ENCODE data around the gene KRTAP10-1. TPM values are rescaled to one million over a fixed set of nuclear protein-coding genes. Genes with fewer than 3 reads are reported as not detected.
A peak's percentile ranks its signal among the peaks of the same experiment; 100 is the strongest.

KRTAP10-1 gene
- total RNA-seq, 1 experiment from 2014 or later = not detected

DNA sequence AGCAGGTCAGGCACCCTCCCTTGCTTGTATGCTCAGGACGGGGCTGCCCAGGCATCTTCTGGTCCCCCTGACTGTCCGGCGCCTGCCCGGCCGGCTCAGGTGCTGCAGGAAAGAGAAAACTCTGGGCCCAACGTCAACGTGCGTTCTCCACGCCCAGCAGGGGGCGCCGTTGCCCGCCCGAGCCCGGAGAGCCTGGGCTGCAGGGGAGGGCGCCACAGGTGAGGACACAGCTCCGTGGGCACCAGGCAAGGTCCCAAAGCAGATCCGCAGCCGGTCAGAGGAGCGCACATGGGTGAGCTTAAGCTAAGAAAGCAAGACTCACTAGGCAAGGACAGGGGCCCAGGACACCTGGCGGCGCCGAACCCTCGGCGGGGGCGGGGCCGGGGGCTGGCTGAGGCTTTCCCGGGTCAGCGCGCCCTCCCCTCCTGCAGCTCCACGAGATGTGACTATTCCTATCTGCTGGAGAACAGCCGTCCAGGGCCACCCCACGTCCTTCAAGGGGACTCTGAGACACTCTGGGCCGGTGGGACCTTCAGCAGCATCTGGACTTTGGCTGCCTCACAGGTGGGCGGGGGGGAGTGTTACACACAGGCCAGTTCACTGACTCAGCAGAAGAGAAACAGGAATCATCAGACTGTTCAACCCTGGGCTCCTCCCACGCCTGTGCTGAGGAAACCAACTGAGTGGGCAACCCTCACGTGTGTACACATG, 29.3 kb downstream of the KRTAP10-1 start (continued):
- TF ChIP-seq, protein P1, sequence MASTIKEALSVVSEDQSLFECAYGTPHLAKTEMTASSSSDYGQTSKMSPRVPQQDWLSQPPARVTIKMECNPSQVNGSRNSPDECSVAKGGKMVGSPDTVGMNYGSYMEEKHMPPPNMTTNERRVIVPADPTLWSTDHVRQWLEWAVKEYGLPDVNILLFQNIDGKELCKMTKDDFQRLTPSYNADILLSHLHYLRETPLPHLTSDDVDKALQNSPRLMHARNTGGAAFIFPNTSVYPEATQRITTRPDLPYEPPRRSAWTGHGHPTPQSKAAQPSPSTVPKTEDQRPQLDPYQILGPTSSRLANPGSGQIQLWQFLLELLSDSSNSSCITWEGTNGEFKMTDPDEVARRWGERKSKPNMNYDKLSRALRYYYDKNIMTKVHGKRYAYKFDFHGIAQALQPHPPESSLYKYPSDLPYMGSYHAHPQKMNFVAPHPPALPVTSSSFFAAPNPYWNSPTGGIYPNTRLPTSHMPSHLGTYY (CRISPR knock-in tag; IDR thresholded peaks at IDR 0.05) = no peak
- TF ChIP-seq SP1 (CRISPR knock-in tag; conservative IDR thresholded peaks at IDR 0.05) (peak; percentile 69; the same call in 1 of the 2 replicates), EMX1 (CRISPR knock-in tag; IDR thresholded peaks at IDR 0.05) (no peak)

GRCh38 chr21:44510109-44510507, 29.9 kb downstream of the KRTAP10-1 start:
- DNase-seq (ENCODE audit: low spot score) (no peak), ATAC-seq (peak; percentile 20)
- H3K9me3 Mint-ChIP-seq = no peaks in the 10 kb centered on the region
- peak overlapping the region; percentile 22 for H3K27ac Mint-ChIP-seq
- ChIA-PET CTCF (interaction anchor here (0.6 to 4.2 kb wide), 44 partner anchors 9 to 462 kb away, joined by 3 to 53 read pairs (median 5); partner anchors contain the start of genes KRTAP10-4, KRTAP10-6, TSPEAR and UBE2G2), POLR2A (no interaction called here)
- no peak overlapping the region for H3K4me3 Mint-ChIP-seq
- H3K27me3 Mint-ChIP-seq (ENCODE audit: low read depth) = no peaks in the 10 kb centered on the region
- TF ChIP-seq FOXP1 (CRISPR knock-in tag; IDR thresholded peaks at IDR 0.05; ENCODE audit: borderline replicate concordance) = 0 out of 2 replicates have a peak, but pooled peaks have one; percentile 31
- TF ChIP-seq, protein P2, sequence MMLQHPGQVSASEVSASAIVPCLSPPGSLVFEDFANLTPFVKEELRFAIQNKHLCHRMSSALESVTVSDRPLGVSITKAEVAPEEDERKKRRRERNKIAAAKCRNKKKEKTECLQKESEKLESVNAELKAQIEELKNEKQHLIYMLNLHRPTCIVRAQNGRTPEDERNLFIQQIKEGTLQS (CRISPR knock-in tag; conservative IDR thresholded peaks at IDR 0.05) = no peak
- no peaks in the 10 kb centered on the region; the same call in 1 of the 2 replicates for H3K4me1 Mint-ChIP-seq
- no peaks in the 10 kb centered on the region for H3K36me3 Mint-ChIP-seq

DNA sequence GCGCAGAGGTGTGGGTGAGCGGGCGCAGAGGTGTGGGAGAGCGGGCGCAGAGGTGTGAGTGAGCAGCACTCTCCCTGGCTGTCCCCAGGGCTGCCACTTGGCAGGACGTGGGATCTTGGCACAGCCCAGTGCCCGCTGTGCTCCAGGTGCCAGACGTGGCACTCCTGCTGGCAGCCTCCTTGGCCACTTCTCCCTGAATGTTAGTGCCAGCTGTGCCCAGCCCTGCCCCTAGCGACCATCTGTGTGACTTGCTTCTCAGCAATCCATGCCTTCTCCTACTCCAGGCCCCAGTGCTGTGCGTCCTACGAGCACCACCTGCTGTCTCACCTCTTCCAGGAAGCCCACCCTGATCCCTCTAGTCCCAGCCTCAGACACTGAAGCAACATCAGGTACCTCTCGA, 30.5 kb downstream of the KRTAP10-1 start:
- H3K27ac Mint-ChIP-seq = peak overlapping the region; percentile 22
- TF ChIP-seq, protein P3, sequence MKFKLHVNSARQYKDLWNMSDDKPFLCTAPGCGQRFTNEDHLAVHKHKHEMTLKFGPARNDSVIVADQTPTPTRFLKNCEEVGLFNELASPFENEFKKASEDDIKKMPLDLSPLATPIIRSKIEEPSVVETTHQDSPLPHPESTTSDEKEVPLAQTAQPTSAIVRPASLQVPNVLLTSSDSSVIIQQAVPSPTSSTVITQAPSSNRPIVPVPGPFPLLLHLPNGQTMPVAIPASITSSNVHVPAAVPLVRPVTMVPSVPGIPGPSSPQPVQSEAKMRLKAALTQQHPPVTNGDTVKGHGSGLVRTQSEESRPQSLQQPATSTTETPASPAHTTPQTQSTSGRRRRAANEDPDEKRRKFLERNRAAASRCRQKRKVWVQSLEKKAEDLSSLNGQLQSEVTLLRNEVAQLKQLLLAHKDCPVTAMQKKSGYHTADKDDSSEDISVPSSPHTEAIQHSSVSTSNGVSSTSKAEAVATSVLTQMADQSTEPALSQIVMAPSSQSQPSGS (CRISPR knock-in tag; IDR thresholded peaks at IDR 0.05; ENCODE audit: borderline replicate concordance, low read depth) = no peak
- TF ChIP-seq FOXP4 (CRISPR knock-in tag; IDR thresholded peaks at IDR 0.05) (no peak), ZNF423 (CRISPR knock-in tag; IDR thresholded peaks at IDR 0.05) (no peak), ELF4 (CRISPR knock-in tag; IDR thresholded peaks at IDR 0.05; ENCODE audit: low read depth) (no peak), PREB (CRISPR knock-in tag; IDR thresholded peaks at IDR 0.05; ENCODE audit: borderline replicate concordance) (no peak), SMAD3 (CRISPR knock-in tag; IDR thresholded peaks at IDR 0.05; ENCODE audit: borderline replicate concordance) (no peak), ESRRA (CRISPR knock-in tag; IDR thresholded peaks at IDR 0.05; ENCODE audit: borderline replicate concordance) (no peak), IRF1 (CRISPR knock-in tag; IDR thresholded peaks at IDR 0.05) (no peak), ZNF263 (CRISPR knock-in tag; IDR thresholded peaks at IDR 0.05; ENCODE audit: low read depth) (no peak), FOXK1 (CRISPR knock-in tag; IDR thresholded peaks at IDR 0.05) (no peak), NR2C2 (CRISPR knock-in tag; IDR thresholded peaks at IDR 0.05) (no peak), IRF2 (CRISPR knock-in tag; IDR thresholded peaks at IDR 0.05; ENCODE audit: borderline replicate concordance, low read depth) (no peak), STAT6 (CRISPR knock-in tag; conservative IDR thresholded peaks at IDR 0.05; ENCODE audit: low read depth) (no peak)
- H3K4me1 Mint-ChIP-seq = no peaks in the 10 kb centered on the region; the same call in 1 of the 2 replicates
- DNase-seq (ENCODE audit: low spot score) (no peak), ATAC-seq (no peak)
- CTCF ChIA-PET = interaction anchor here (0.7 to 4.2 kb wide), 23 partner anchors 11 to 292 kb away, joined by 3 to 53 read pairs (median 6); partner anchors contain the start of genes KRTAP10-6, TSPEAR and UBE2G2
- no peaks in the 10 kb centered on the region for H3K36me3 Mint-ChIP-seq
- no peaks in the 10 kb centered on the region for H3K27me3 Mint-ChIP-seq (ENCODE audit: low read depth)
- H3K9me3 Mint-ChIP-seq = no peaks in the 10 kb centered on the region
- POLR2A ChIA-PET = no interaction called here
- no peak overlapping the region for H3K4me3 Mint-ChIP-seq

Measured in WTC11 (cell line).